Nephron progenitor cell (in vitro differentiated cells): ENCODE data around the gene C4orf46.
"Not testable (repeated sequence)": the region's sequence is repeated elsewhere in the genome, so short reads cannot be mapped to it uniquely, and the experiment has no call there.

Experiments
- DNase-seq: peaks from one replicate; pipeline ENCODE4 v3.0.0; 2021
- H3K27ac Mint-ChIP-seq: 2 replicates; pipeline ENCODE4 v1.8.0; 2021; ENCODE audit warnings: mild to moderate bottlenecking, moderate library complexity, mixed read lengths
- H3K27me3 Mint-ChIP-seq: 2 replicates; pipeline ENCODE4 v1.8.0; 2021; ENCODE audit warnings: mild to moderate bottlenecking, low read depth, mixed read lengths; ENCODE audit not compliant: poor library complexity
- H3K36me3 Mint-ChIP-seq: 2 replicates; pipeline ENCODE4 v1.8.0; 2021; ENCODE audit warnings: low read depth, mixed read lengths
- H3K4me1 Mint-ChIP-seq: 2 replicates; pipeline ENCODE4 v1.8.0; 2021; ENCODE audit warnings: mixed read lengths
- H3K4me3 Mint-ChIP-seq: 2 replicates; pipeline ENCODE4 v1.8.0; 2021; ENCODE audit warnings: mild to moderate bottlenecking, moderate library complexity, mixed read lengths
- H3K9me3 Mint-ChIP-seq: 2 replicates; pipeline ENCODE4 v1.8.0; 2021; ENCODE audit warnings: mild to moderate bottlenecking, moderate library complexity, mixed read lengths
- TF ChIP-seq, protein P1 (sequence below): fragments of 200-600 bp; sonication (generic); IDR thresholded peaks from 2 replicates; pipeline ENCODE4 v1.5.0; 2021; ENCODE audit warnings: antibody characterized with exemption

Gene C4orf46

DNA sequence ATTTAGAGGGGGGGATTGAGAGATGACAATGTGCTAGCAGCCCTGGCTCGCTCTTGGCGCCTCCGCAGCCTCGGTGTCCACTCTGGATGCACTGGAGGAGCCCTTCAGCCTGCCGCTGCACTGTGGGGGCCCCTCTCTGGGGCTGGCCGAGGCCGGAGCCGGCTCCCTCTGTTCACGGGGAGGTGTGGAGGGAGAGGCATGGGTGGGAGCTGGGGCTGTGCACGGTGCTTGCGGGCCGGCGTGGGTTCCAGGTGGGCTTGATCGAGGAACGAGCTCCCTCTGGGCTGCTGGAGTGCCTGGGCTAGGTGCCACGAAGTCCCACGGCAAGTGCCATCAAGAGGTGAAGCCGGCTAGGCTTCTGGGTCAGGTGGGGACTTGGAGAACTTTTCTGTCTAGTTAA lies 6.9 kb downstream of the C4orf46 start:
- DNase-seq = no peak
- H3K27ac Mint-ChIP-seq = no peak overlapping the region
- peaks cover 10% of the 10 kb centered on the region for H3K9me3 Mint-ChIP-seq
- TF ChIP-seq, protein P1, sequence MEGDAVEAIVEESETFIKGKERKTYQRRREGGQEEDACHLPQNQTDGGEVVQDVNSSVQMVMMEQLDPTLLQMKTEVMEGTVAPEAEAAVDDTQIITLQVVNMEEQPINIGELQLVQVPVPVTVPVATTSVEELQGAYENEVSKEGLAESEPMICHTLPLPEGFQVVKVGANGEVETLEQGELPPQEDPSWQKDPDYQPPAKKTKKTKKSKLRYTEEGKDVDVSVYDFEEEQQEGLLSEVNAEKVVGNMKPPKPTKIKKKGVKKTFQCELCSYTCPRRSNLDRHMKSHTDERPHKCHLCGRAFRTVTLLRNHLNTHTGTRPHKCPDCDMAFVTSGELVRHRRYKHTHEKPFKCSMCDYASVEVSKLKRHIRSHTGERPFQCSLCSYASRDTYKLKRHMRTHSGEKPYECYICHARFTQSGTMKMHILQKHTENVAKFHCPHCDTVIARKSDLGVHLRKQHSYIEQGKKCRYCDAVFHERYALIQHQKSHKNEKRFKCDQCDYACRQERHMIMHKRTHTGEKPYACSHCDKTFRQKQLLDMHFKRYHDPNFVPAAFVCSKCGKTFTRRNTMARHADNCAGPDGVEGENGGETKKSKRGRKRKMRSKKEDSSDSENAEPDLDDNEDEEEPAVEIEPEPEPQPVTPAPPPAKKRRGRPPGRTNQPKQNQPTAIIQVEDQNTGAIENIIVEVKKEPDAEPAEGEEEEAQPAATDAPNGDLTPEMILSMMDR = no peak
- no peak overlapping the region for H3K4me3 Mint-ChIP-seq
- no peaks in the 10 kb centered on the region for H3K27me3 Mint-ChIP-seq
- peaks cover 51% of the 10 kb centered on the region for H3K36me3 Mint-ChIP-seq
- H3K4me1 Mint-ChIP-seq = peaks cover 28% of the 10 kb centered on the region

DNA sequence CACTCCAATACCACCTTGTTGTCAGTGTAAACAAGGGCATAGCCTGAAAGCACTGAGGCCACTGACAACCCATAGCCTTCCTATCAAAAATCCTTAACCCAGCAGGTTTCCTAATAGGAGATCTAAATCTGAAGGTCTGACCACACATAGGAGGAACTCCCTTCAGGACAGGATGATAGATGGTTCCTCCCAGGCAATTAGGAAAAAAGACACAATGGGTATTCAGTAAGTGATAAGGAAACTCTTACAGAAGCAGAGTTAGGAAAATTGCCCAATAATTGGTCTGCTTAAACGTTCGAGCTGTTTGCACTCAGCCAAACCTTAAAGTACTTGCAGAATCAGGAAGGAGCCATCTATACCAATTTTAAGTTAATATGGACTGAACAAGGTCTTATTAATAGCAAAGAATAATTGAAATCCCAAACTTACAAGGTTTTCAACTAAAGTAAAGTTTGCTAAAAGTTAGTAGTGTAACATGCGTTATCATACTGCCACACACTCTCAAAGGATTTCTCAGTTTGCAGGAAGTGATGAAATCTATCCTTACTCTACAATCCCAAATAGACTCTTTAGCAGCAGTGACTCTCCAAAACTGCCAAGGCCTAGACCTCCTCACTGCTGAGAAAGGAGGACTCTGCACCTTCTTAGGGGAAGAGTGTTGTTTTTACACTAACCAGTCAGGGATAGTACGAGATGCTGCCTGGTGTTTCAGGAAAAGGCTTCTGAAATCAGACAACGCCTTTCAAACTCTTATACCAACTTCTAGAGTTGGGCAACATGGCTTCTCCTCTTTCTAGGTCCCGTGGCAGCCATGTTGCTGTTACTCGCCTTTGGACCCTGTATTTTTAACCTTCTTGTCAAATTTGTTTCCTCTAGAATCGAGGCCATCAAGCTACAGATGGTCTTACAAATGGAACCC lies 7.7 kb downstream of the C4orf46 start:
- peaks cover 22% of the 10 kb centered on the region for H3K4me1 Mint-ChIP-seq
- not testable (repeated sequence) for H3K27me3 Mint-ChIP-seq, H3K9me3 Mint-ChIP-seq, DNase-seq, H3K4me3 Mint-ChIP-seq, H3K27ac Mint-ChIP-seq
- peaks cover 46% of the 10 kb centered on the region for H3K36me3 Mint-ChIP-seq

DNA sequence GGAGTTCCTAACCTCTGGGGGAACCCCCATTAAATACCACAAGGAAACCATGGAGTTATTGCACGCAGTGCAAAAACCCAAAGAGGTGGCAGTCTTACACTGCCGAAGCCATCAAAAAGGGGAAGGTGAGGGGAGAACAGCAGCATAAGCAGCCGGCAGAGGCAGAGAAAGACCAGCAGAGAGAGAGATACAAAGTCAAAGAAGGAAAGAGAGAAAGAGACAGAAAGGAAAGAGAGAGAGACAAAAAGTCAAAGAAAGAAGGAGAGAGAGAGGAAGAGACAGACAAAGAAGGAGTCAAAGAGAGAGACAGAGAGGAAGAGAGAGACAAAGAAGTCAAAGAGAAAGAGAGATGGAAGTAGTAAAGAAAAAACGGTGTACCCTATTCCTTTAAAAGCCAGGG lies 8.4 kb downstream of the C4orf46 start:
- H3K9me3 Mint-ChIP-seq, DNase-seq, H3K4me3 Mint-ChIP-seq, H3K27me3 Mint-ChIP-seq: not testable (repeated sequence)
- peaks cover 42% of the 10 kb centered on the region for H3K36me3 Mint-ChIP-seq
- peak overlapping the region; percentile 30 for H3K27ac Mint-ChIP-seq
- peaks cover 19% of the 10 kb centered on the region for H3K4me1 Mint-ChIP-seq

DNA sequence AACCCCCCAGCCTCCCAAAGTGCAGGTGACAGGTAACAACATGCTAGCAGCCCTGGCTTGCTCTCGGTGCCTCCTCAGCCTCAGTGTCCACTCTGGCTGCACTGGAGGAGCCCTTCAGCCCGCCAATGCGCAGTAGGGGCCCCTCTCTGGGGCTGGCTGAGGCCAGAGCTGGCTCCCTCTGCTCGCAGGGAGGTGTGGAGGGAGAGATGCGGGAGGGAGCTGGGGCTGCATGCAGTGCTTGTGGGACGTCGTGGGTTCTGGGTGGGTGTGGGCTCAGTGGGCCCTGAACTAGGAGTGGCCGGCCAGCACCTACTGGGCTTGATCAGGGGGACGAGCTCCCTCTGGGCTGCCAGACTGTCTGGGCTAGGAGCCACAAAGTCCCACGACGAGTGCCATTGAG lies 14.4 kb downstream of the C4orf46 start:
- Mint-ChIP-seq H3K9me3 (no peaks in the 10 kb centered on the region), H3K36me3 (no peaks in the 10 kb centered on the region)
- TF ChIP-seq, protein P1 = no peak

DNA sequence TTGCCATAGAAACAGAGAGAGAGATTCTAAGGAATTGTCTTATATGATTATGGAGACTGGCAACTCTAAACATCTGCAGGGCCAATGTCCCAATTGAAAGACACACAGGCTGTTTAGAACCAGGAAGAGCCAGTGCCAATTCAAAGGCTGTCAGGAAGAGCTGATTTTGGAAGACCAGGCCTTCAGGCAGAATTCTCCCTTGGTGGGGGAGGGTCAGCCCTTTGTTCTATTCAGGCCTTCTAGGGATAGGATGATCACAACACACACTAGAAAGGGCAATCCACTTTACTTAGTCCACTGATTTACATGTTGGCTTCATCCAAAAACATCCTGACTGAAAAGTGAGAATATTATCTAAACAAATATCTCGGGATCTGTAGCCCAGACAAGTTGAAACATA lies 15.2 kb downstream of the C4orf46 start:
- no peaks in the 10 kb centered on the region for H3K27me3 Mint-ChIP-seq
- no peak overlapping the region for H3K27ac Mint-ChIP-seq
- DNase-seq = no peak
- H3K36me3 Mint-ChIP-seq = no peaks in the 10 kb centered on the region
- no peak overlapping the region for H3K4me3 Mint-ChIP-seq
- H3K4me1 Mint-ChIP-seq = no peaks in the 10 kb centered on the region
- H3K9me3 Mint-ChIP-seq = no peaks in the 10 kb centered on the region
- TF ChIP-seq, protein P1 = no peak

More for the DNA sequence above, 14.4 kb downstream of the C4orf46 start:
- H3K4me3 Mint-ChIP-seq = no peak overlapping the region
- no peaks in the 10 kb centered on the region for H3K4me1 Mint-ChIP-seq
- H3K27ac Mint-ChIP-seq = no peak overlapping the region
- no peaks in the 10 kb centered on the region for H3K27me3 Mint-ChIP-seq
- no peak for DNase-seq

DNA sequence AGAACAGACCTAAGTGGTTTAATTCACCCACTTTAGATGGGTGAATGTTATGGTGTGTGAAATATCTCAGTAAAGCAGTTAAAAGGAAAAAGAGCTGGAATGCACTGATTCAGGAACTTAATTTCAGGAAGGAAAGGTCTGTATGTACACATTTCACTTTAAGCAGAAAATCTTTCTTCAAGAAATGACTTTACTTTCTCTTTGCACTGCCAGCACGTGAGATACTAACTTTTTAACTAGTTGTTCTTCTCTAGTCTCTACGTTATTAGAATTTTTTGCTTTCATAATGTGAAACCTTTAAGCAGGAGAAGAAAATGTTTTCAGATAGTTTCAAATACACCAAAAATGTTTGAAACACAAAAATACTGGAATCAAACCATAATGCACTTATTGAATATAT lies 18.8 kb downstream of the C4orf46 start:
- Mint-ChIP-seq H3K4me1 (no peaks in the 10 kb centered on the region), H3K9me3 (no peaks in the 10 kb centered on the region), H3K27me3 (no peaks in the 10 kb centered on the region), H3K4me3 (no peak overlapping the region), H3K36me3 (no peaks in the 10 kb centered on the region), H3K27ac (no peak overlapping the region)
- TF ChIP-seq, protein P1 = no peak
- no peak for DNase-seq

DNA sequence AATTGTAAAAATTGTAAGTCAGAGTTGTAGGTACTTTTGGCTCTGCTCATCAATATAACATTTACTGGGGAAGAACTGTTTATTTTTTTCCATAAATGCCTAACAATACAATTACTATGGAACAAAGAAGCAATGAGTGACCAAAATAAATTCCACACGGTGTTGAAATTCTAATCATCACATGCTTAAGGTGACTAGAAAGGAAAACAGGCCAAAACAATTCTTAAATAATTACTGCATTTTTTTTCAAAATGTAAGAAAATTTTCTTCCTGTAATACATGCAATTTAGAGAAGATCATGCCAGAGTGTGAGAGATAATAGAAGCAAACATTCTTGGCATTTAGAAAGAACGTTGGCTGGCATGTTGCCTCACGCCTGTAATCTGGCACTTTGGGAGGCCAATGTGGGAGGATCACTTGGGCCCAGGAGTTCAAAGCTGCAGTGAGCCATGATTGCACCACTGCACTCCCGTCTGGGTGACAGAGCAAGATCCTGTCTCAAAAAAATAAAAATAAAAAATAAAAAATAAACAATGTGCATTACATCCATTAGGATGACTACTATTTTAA lies 22.5 kb downstream of the C4orf46 start:
- TF ChIP-seq, protein P1 = no peak
- Mint-ChIP-seq H3K9me3 (peaks cover 3% of the 10 kb centered on the region), H3K27ac (no peak overlapping the region), H3K36me3 (no peaks in the 10 kb centered on the region), H3K4me1 (no peaks in the 10 kb centered on the region), H3K4me3 (no peak overlapping the region), H3K27me3 (no peaks in the 10 kb centered on the region)
- no peak for DNase-seq
